CD4-positive, alpha-beta T cell treated with Interleukin-4 for 1 hour (primary cell): ENCODE results near the gene ZNF256.

ENCODE experiments used
- DNase-seq, 2 donors: peaks; one replicate each; pipeline ENCODE4 v3.0.0-alpha.2; 2020 to 2022

The ZNF256 gene

GRCh38 chr19:57947419-57948134, at the start of gene ZNF256:
ZNF256 (minus strand) TSS chr19:57947706; CDS start chr19:57947474, 232 bp downstream.
- peak; percentile 91 to 92 for DNase-seq

- DNase-seq: no peak
These were observed 45.3 kb upstream of the ZNF256 start for GRCh38 chr19:57992841-57993240.

GRCh38 chr19:57978586-57979289, 31.2 kb upstream of the ZNF256 start:
- DNase-seq: no peak

GRCh38 chr19:57974434-57974833, 26.9 kb upstream of the ZNF256 start, which contains the start of gene C19orf18:
C19orf18 (minus strand) TSS chr19:57974534; CDS start chr19:57974432, 102 bp downstream.
- DNase-seq: no peak

GRCh38 chr19:57964761-57965160, 17.3 kb upstream of the ZNF256 start:
- DNase-seq: no peak

- no peak for DNase-seq
These were observed 14.3 kb upstream of the ZNF256 start for GRCh38 chr19:57961785-57962184.

GRCh38 chr19:57954996-57955395, 7.5 kb upstream of the ZNF256 start:
- DNase-seq: no peak

GRCh38 chr19:57949702-57950101, 2.2 kb upstream of the ZNF256 start:
- no peak for DNase-seq

GRCh38 chr19:57949296-57949695, 1.8 kb upstream of the ZNF256 start:
- no peak for DNase-seq

- DNase-seq: no peak
These were observed 453 bp downstream of the ZNF256 start for GRCh38 chr19:57947088-57947418.

- DNase-seq: no peak
These were observed 1.2 kb downstream of the ZNF256 start for GRCh38 chr19:57946316-57946715.

- DNase-seq: no peak
These were observed 5.9 kb downstream of the ZNF256 start for GRCh38 chr19:57941593-57941992.

GRCh38 chr19:57935731-57936130, 11.8 kb downstream of the ZNF256 start:
- no peak for DNase-seq

GRCh38 chr19:57934820-57935665, 12.5 kb downstream of the ZNF256 start, which contains the start of gene ZNF418:
ZNF418 (minus strand) TSS chr19:57935402; CDS start chr19:57933822, 1,580 bp downstream.
- DNase-seq: peak; percentile 66 to 70

- DNase-seq: no peak
These were observed 19.9 kb downstream of the ZNF256 start for GRCh38 chr19:57927587-57927986.

GRCh38 chr19:57916168-57916995, 31.1 kb downstream of the ZNF256 start, which contains the start of gene ZNF417:
ZNF417 (minus strand) TSS chr19:57916592; CDS start chr19:57916411, 181 bp downstream.
- peak; percentile 94 to 95 for DNase-seq

- DNase-seq: no peak
These were observed 33.0 kb downstream of the ZNF256 start for GRCh38 chr19:57914531-57914930.

- no peak for DNase-seq
These were observed 40.1 kb downstream of the ZNF256 start for GRCh38 chr19:57907394-57907793.

- no peak for DNase-seq
These were observed 42.2 kb downstream of the ZNF256 start for GRCh38 chr19:57905258-57905657.

GRCh38 chr19:57903618-57904184, 43.8 kb downstream of the ZNF256 start:
- no peak for DNase-seq

- no peak for DNase-seq
These were observed 47.2 kb downstream of the ZNF256 start for GRCh38 chr19:57900311-57900710.
